OCI-LY7 (cell line): ENCODE data around the gene SLC25A23. TPM values are rescaled to one million over a fixed set of nuclear protein-coding genes. Genes with fewer than 3 reads are reported as not detected.

Experiments
- BruUV-seq: library from RNA; stranded (reverse); fragments of 400-500 nt; replicated peaks from 2 replicates; lab custom pipeline; 2021; lab: Mats Ljungman, UMichigan
- CTCF ChIA-PET: fragments of 300-600 bp; sonication (Branson Sonifier 250); formaldehyde crosslinking; loops from one replicate; lab custom pipeline; 2022; ENCODE audit warnings: antibody characterized with exemption; ENCODE audit not compliant: unreplicated experiment; lab: Charles Lee
- POLR2A ChIA-PET: fragments of 300-600 bp; sonication (Branson Sonifier 250); formaldehyde crosslinking; loops from one replicate; lab custom pipeline; 2022; ENCODE audit warnings: antibody characterized with exemption; lab: Charles Lee
- DNase-seq: peaks from one replicate; pipeline ENCODE4 v3.0.0-alpha.2; 2015; ENCODE audit warnings: low spot score
- H2AFZ ChIP-seq: fragments of 200-600 bp; sonication (generic), shearing (Covaris generic); 2 replicates; pipeline ENCODE4 v1.6.1; 2014; ENCODE audit warnings: mild to moderate bottlenecking, antibody characterized with exemption, low read length, moderate library complexity
- H3K27ac ChIP-seq: fragments of 200-600 bp; sonication (generic); 2 replicates; pipeline ENCODE4 v1.5.1; 2014; ENCODE audit warnings: mixed run types, low read depth, mild to moderate bottlenecking, moderate library complexity, low read length, inconsistent platforms; ENCODE audit not compliant: poor library complexity, severe bottlenecking
- H3K36me3 ChIP-seq: fragments of 200-600 bp; sonication (generic); 2 replicates; pipeline ENCODE4 v1.6.1; 2014; ENCODE audit warnings: mild to moderate bottlenecking, antibody characterized with exemption, low read length, moderate library complexity, mixed read lengths; ENCODE audit not compliant: insufficient read depth
- H3K4me1 ChIP-seq: fragments of 200-600 bp; sonication (generic); 2 replicates; pipeline ENCODE4 v1.5.1; 2014; ENCODE audit warnings: mild to moderate bottlenecking, low read length; ENCODE audit not compliant: insufficient read depth, poor library complexity, severe bottlenecking
- H3K4me2 ChIP-seq: fragments of 200-600 bp; sonication (generic); 2 replicates; pipeline ENCODE4 v1.6.1; 2014; ENCODE audit warnings: mild to moderate bottlenecking, low read length
- H3K4me3 ChIP-seq: fragments of 200-600 bp; sonication (generic); 2 replicates; pipeline ENCODE4 v1.5.1; 2014; ENCODE audit warnings: mild to moderate bottlenecking, low read depth, low read length; ENCODE audit not compliant: poor library complexity, severe bottlenecking
- H3K79me2 ChIP-seq: fragments of 200-600 bp; sonication (generic); 2 replicates; pipeline ENCODE4 v1.6.1; 2016; ENCODE audit warnings: low read depth, mild to moderate bottlenecking, low read length, moderate library complexity, mixed read lengths; ENCODE audit not compliant: insufficient read depth
- H3K9me2 ChIP-seq: fragments of 200-600 bp; sonication (generic); 2 replicates; pipeline ENCODE4 v1.6.1; 2016; ENCODE audit warnings: mild to moderate bottlenecking, low read length, mixed read lengths; ENCODE audit not compliant: insufficient read depth
- H3K9me3 ChIP-seq: fragments of 200-600 bp; sonication (generic); 2 replicates; pipeline ENCODE4 v1.6.1; 2014; ENCODE audit warnings: mild to moderate bottlenecking, mixed run types, low read length, mixed read lengths
- H4K20me1 ChIP-seq: fragments of 200-600 bp; sonication (generic); 2 replicates; pipeline ENCODE4 v1.6.1; 2014; ENCODE audit warnings: mild to moderate bottlenecking, antibody characterized with exemption, low read length, moderate library complexity, mixed read lengths; ENCODE audit not compliant: insufficient read depth
- EZH2phosphoT487 ChIP-seq: fragments of 200-600 bp; sonication (generic); IDR thresholded peaks from 2 replicates; pipeline ENCODE4 v1.6.1; 2018; ENCODE audit warnings: low read depth, borderline replicate concordance, mild to moderate bottlenecking, mixed run types, antibody characterized with exemption, low read length, moderate library complexity, mixed read lengths
- intact Hi-C: fragments of 100-400 bp; cut with micrococcal nuclease; formaldehyde crosslinking; loops from one replicate; pipeline ENCODE4 v1.10.0; 2022; ENCODE audit not compliant: unreplicated experiment
- total RNA-seq, 2 experiments: library from RNA; depleted of rRNA in 1 of 2; stranded (reverse); fragments of >200 nt in 1 of 2; shearing (Covaris generic) in 1 of 2; gene quantifications; 2 replicates each; pipeline ENCODE4 v1.2.3, GENCODE V29; 2014 to 2022
- TF ChIP-seq, protein P1 (sequence below): fragments of 200-600 bp; sonication (generic); conservative IDR thresholded peaks from 2 replicates; pipeline ENCODE4 v1.5.1; 2014; ENCODE audit warnings: mild to moderate bottlenecking, antibody characterized with exemption, low read length, moderate library complexity, mixed read lengths

SLC25A23 gene
- total RNA-seq, 2 experiments from 2014 or later: 50.9 to 65.7 TPM

DNA sequence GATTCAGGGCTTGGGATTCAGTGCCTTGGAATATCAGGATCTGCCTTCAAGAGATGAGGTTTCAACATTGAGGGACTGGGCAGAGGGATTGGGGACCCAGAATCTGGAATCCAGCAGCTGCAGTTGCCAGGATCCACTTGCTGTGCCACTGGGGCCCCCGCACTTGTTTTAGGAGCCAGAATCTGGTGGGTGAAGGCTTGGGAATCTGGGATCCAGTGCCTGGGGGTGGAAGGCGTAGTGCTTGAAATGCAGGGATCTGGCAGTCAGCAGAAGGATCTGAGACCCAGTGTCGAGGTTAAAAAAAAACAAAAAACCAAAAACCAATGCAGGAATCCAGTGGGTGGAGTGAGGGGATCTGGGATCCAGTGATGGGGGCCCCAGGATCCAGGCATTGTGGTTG, 18.7 kb downstream of the SLC25A23 start:
- Histone ChIP-seq H3K4me1 (no peaks in the 10 kb centered on the region), H3K9me3 (no peaks in the 10 kb centered on the region), H3K4me3 (no peak overlapping the region), H4K20me1 (no peaks in the 10 kb centered on the region), H3K79me2 (no peaks in the 10 kb centered on the region), H3K4me2 (no peak overlapping the region), H3K9me2 (no peaks in the 10 kb centered on the region), H3K36me3 (peaks cover 22% of the 10 kb centered on the region), H3K27ac (no peak overlapping the region), H2AFZ (no peak overlapping the region)
- intact Hi-C loops: no loop called here
- DNase-seq: no peak
- TF ChIP-seq EZH2phosphoT487: no peak
- TF ChIP-seq, protein P1, sequence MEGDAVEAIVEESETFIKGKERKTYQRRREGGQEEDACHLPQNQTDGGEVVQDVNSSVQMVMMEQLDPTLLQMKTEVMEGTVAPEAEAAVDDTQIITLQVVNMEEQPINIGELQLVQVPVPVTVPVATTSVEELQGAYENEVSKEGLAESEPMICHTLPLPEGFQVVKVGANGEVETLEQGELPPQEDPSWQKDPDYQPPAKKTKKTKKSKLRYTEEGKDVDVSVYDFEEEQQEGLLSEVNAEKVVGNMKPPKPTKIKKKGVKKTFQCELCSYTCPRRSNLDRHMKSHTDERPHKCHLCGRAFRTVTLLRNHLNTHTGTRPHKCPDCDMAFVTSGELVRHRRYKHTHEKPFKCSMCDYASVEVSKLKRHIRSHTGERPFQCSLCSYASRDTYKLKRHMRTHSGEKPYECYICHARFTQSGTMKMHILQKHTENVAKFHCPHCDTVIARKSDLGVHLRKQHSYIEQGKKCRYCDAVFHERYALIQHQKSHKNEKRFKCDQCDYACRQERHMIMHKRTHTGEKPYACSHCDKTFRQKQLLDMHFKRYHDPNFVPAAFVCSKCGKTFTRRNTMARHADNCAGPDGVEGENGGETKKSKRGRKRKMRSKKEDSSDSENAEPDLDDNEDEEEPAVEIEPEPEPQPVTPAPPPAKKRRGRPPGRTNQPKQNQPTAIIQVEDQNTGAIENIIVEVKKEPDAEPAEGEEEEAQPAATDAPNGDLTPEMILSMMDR: no peak
- BruUV-seq: no TSS peak
- ChIA-PET POLR2A (no interaction called here), CTCF (no interaction called here)

DNA sequence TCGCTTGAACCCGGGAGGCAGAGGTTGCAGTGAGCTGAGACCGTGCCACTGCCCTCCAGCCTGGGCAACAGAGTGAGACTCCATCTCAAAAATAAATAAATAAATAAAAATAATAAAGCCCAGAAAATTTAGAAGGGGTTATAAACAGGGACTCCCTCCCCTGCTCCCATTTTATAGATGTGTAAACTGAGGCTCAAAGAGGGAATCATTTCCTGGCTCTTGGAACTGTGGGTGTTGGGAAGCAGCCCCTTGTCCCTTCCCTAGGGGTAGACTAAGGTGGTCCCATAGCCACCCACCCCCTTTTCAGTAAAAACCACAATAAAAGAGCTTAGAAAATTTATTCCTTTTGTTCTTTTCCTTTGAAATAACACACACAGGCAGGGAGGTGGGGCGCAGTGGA, 19.8 kb downstream of the SLC25A23 start:
- no peak for DNase-seq
- no peaks in the 10 kb centered on the region for H3K4me1 ChIP-seq
- no peaks in the 10 kb centered on the region for H3K9me3 ChIP-seq
- intact Hi-C loops: no loop called here
- no peak for TF ChIP-seq EZH2phosphoT487
- TF ChIP-seq, protein P1: no peak
- no peak overlapping the region for H3K4me3 ChIP-seq
- no TSS peak for BruUV-seq
- H3K79me2 ChIP-seq: no peaks in the 10 kb centered on the region
- no peak overlapping the region for H3K4me2 ChIP-seq
- no peak overlapping the region for H2AFZ ChIP-seq
- no peaks in the 10 kb centered on the region for H3K9me2 ChIP-seq
- POLR2A ChIA-PET: no interaction called here
- CTCF ChIA-PET: no interaction called here
- peaks cover 11% of the 10 kb centered on the region for H3K36me3 ChIP-seq
- no peaks in the 10 kb centered on the region for H4K20me1 ChIP-seq
- H3K27ac ChIP-seq: no peak overlapping the region

DNA sequence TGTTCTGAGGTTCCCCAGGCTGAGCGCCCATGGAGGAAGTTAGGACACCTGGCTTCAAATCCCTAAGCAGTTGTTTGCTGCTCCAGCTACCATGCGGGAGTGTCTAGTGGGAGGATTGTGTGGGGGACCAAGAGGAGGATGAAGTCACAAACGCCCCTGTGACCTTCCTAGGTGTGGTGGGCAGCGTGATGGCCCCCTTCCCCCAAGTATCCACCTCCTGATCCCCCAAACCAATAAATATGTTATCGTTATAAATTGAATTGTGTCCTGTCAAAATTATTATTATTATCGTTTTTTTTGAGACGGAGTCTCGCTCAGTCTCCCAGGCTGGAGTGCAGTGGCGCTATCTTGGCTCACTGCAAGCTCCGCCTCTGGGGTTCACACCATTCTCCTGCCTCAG, 25.9 kb downstream of the SLC25A23 start, which contains the start of gene SLC25A41:
Gene SLC25A41 (minus strand): TSS at position 101 of the 400 bp plus-strand sequence. CDS start 70 bp downstream, at position 31.
- Histone ChIP-seq H3K9me3 (no peaks in the 10 kb centered on the region), H3K4me3 (no peak within 1 kb of the TSS), H3K4me2 (no peak within 1 kb of the TSS), H4K20me1 (no peaks in the 10 kb centered on the region), H3K4me1 (no peaks in the 10 kb centered on the region), H3K79me2 (no peaks in the 10 kb centered on the region), H3K9me2 (no peaks in the 10 kb centered on the region), H3K27ac (no peak within 1 kb of the TSS), H2AFZ (no peak within 1 kb of the TSS), H3K36me3 (no peaks in the 10 kb centered on the region)
- intact Hi-C loops: no loop called here
- CTCF ChIA-PET: no interaction called here
- no peak for TF ChIP-seq EZH2phosphoT487
- TF ChIP-seq, protein P1: no peak
- no peak for DNase-seq
- no TSS peak for BruUV-seq
- POLR2A ChIA-PET: interaction anchor here (1.1 kb wide), 1 partner anchor 8 kb away, joined by 3 read pairs; no protein-coding TSS in a partner anchor
